Measurements from ENCODE around the gene ANKRD13D.

Gene ANKRD13D

DNA sequence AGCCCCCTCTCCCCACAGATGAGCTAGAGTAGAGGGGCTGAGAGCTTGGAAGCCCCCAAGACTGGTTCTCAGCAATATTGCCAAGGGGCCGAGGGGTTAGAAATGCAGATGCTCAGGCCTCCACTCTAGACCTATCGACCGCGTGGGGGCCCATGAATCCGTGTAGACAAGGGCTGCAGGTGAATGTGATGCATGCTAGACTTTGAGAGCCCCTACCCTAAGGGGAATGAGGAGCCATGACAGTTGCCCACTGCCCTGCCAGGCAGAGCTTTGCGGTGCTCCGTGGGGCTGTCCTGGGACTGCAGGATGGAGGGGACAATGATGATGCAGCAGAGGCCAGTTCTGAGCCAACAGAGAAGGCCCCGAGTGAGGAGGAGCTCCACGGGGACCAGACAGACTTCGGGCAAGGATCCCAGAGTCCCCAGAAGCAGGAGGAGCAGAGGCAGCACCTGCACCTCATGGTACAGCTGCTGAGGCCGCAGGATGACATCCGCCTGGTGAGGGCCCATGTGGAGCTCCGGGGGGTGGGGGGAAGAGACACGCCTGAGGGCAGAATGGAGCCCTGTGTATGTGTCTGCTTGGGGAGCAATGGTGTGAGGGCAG, 15.5 kb downstream of the ANKRD13D start:
- TF ChIP-seq, protein P1, sequence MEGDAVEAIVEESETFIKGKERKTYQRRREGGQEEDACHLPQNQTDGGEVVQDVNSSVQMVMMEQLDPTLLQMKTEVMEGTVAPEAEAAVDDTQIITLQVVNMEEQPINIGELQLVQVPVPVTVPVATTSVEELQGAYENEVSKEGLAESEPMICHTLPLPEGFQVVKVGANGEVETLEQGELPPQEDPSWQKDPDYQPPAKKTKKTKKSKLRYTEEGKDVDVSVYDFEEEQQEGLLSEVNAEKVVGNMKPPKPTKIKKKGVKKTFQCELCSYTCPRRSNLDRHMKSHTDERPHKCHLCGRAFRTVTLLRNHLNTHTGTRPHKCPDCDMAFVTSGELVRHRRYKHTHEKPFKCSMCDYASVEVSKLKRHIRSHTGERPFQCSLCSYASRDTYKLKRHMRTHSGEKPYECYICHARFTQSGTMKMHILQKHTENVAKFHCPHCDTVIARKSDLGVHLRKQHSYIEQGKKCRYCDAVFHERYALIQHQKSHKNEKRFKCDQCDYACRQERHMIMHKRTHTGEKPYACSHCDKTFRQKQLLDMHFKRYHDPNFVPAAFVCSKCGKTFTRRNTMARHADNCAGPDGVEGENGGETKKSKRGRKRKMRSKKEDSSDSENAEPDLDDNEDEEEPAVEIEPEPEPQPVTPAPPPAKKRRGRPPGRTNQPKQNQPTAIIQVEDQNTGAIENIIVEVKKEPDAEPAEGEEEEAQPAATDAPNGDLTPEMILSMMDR (IDR thresholded peaks at IDR 0.05; ENCODE audit: low read depth, low read length), result no peak
- H3K27ac ChIP-seq, result no peak overlapping the region
- no peaks in the 10 kb centered on the region for H3K27me3 ChIP-seq (ENCODE audit: insufficient read depth, low read depth, severe bottlenecking)
- peaks cover 24% of the 10 kb centered on the region for H3K36me3 ChIP-seq
- H3K4me3 ChIP-seq (ENCODE audit: low read depth, low read length), result peak overlapping the region; percentile 90
- H3K9me3 ChIP-seq (ENCODE audit: severe bottlenecking), result no peaks in the 10 kb centered on the region
- DNase-seq, result peak; percentile 6

DNA sequence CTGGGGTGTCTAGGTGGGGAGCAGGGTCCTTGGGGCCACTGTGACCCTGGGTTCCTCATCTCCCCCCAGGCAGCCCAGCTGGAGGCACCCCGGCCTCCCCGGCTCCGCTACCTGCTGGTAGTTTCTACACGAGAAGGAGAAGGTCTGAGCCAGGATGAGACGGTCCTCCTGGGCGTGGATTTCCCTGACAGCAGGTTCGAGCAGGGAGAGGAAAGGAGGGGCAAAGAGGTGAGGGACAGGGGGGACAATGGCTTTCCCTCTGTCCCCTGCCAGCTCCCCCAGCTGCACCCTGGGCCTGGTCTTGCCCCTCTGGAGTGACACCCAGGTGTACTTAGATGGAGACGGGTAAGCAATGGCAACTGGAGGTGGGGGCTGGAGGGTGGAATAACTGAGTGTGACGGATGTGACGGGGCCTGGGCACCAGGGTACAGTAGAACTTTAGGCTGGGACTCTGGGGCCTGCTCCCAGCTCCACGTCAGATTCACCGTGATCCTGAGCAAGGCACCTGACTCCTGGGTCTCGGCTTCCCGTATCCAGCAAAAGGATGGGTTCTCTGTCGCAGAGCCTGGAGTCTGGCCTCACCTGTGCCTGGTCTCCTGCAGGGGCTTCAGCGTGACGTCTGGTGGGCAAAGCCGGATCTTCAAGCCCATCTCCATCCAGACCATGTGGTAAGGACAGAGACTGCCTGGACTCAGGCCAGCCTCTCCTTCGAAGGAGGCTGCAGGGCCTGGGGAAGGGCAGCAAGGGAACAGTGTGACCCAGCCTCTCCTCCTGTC, 17.9 kb downstream of the ANKRD13D start:
- Histone ChIP-seq H3K9me3 (ENCODE audit: severe bottlenecking) (no peaks in the 10 kb centered on the region), H3K27me3 (ENCODE audit: insufficient read depth, low read depth, severe bottlenecking) (no peaks in the 10 kb centered on the region), H3K27ac (no peak overlapping the region), H3K4me3 (ENCODE audit: low read depth, low read length) (no peak overlapping the region), H3K36me3 (peaks cover 9% of the 10 kb centered on the region)
- TF ChIP-seq, protein P1 (IDR thresholded peaks at IDR 0.05; ENCODE audit: low read depth, low read length), result no peak
- no peak for DNase-seq

DNA sequence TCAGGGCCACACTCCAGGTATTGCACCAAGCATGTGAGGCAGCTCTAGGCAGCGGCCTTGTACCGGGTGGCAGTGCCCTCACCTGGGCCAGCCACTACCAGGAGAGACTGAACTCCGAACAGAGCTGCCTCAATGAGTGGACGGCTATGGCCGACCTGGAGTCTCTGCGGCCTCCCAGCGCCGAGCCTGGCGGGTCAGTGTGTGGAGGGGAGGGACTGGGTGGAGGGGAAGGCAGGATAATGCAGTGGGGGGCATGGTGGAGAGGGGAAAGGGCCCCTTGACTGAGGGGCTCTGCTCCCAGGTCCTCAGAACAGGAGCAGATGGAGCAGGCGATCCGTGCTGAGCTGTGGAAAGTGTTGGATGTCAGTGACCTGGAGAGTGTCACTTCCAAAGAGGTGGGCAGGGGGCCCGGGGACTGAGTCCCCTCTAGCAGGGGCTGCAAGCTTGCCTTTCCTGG, 18.5 kb downstream of the ANKRD13D start:
- H3K27ac ChIP-seq, result no peak overlapping the region
- no peak overlapping the region for H3K4me3 ChIP-seq (ENCODE audit: low read depth, low read length)
- H3K9me3 ChIP-seq (ENCODE audit: severe bottlenecking), result no peaks in the 10 kb centered on the region
- H3K27me3 ChIP-seq (ENCODE audit: insufficient read depth, low read depth, severe bottlenecking), result no peaks in the 10 kb centered on the region
- TF ChIP-seq, protein P1 (IDR thresholded peaks at IDR 0.05; ENCODE audit: low read depth, low read length), result no peak
- peaks cover 9% of the 10 kb centered on the region for H3K36me3 ChIP-seq
- no peak for DNase-seq

GRCh38 chr11:67308031-67308866, 19.1 kb downstream of the ANKRD13D start:
- Histone ChIP-seq H3K4me3 (ENCODE audit: low read depth, low read length) (no peak overlapping the region), H3K9me3 (ENCODE audit: severe bottlenecking) (no peaks in the 10 kb centered on the region), H3K36me3 (peaks cover 9% of the 10 kb centered on the region), H3K27me3 (ENCODE audit: insufficient read depth, low read depth, severe bottlenecking) (no peaks in the 10 kb centered on the region), H3K27ac (peak overlapping the region; percentile 46)
- TF ChIP-seq, protein P1 (IDR thresholded peaks at IDR 0.05; ENCODE audit: low read depth, low read length), result no peak
- DNase-seq, result no peak

DNA sequence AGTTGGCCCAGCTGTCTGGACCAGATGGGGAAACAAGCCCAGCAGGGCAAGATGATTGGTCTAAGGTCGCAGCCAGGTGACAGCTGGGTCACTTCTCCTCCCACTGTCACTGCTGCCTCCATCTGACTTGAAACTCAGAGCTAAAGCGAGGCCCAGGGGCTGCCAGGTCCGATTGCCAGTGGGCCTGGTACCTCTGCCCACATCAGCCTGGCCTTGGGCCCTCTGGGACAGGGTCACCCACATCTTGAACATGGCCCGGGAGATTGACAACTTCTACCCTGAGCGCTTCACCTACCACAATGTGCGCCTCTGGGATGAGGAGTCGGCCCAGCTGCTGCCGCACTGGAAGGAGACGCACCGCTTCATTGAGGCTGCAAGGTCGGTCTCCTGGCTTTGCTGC, 20.1 kb downstream of the ANKRD13D start:
- DNase-seq, result no peak
- no peaks in the 10 kb centered on the region for H3K9me3 ChIP-seq (ENCODE audit: severe bottlenecking)
- TF ChIP-seq, protein P1 (IDR thresholded peaks at IDR 0.05; ENCODE audit: low read depth, low read length), result no peak
- H3K27ac ChIP-seq, result no peak overlapping the region; the same call in none of the 2 replicates
- no peak overlapping the region for H3K4me3 ChIP-seq (ENCODE audit: low read depth, low read length)
- no peaks in the 10 kb centered on the region for H3K27me3 ChIP-seq (ENCODE audit: insufficient read depth, low read depth, severe bottlenecking)
- H3K36me3 ChIP-seq, result peaks cover 9% of the 10 kb centered on the region
